ENCODE results near the gene NQO1.
"Not testable (repeated sequence)": the region's sequence is repeated elsewhere in the genome, so short reads cannot be mapped to it uniquely, and the experiment has no call there.

Gene NQO1

GRCh38 chr16:69726313-69727060, at the start of gene NQO1:
Gene NQO1 (minus strand): TSS chr16:69726560. CDS start chr16:69726439, 121 bp downstream.
- peak; percentile 98 for DNase-seq

DNA sequence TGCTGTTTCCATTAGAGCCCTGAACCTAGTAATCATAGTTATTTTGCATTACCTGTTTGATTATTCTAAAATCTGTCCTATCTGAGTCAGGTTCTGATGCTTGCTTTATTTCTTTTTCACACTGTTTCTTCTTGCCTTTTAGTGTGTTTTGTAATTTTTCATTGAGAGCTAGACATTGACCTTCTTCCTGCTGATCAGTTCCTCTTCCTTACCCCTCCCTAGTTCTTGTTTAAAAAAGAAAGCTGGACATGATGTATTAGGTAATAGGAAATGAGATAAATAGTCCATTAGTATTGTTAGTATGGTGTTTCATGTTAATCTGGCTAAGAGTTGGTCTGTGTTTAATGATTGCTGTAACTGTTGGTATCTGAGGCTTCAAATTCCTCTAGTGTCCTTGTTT, 49.2 kb upstream of the NQO1 start:
- no peak for DNase-seq

DNA sequence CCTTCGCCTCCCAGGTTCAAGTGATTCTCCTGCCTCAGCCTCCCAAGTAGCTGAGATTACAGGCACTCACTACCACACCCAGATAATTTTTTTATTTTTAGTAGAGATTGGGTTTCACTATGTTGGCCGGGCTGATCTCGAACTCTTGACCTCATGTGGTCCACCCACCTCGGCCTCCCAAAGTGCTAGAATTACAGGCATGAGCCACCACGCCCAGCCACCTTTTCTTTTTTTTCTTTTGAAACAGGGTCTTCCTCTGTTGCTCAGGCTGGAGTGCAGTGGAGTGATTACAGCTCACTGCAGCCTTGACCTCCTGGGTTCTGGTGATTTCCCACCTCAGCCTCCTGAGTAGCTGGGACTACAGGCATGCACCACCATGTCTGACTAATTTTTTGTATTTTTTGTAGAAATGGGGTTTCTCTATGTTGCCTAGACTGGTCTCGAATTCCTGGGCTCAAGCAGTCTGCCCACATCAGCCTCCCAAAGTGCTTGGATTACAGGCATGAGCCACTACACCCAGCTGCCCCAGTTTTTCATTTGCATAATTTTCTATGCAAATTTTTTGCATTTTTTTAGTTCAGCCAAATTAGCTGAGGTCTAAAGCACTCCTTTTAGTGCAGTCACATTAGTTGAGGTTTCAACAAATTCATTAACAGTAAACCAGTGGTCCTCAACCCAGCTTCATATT, 47.0 kb upstream of the NQO1 start:
- no peak for DNase-seq

DNA sequence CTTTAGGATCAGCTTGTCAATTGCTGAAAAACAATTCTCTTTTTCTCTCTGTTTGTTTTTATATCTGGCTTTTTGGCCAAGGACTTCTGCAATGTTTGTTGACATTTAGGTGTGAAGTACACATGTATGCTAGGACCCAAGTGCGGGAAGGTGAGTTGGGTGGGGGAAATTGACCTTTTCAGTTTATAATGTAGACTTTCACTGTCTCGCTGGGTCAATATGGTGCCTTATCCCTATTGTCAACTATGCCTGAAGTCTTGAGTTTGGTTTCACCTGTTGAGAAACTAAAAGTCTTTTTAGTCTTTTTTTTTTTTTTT, 45.2 kb upstream of the NQO1 start:
- no peak for DNase-seq

DNA sequence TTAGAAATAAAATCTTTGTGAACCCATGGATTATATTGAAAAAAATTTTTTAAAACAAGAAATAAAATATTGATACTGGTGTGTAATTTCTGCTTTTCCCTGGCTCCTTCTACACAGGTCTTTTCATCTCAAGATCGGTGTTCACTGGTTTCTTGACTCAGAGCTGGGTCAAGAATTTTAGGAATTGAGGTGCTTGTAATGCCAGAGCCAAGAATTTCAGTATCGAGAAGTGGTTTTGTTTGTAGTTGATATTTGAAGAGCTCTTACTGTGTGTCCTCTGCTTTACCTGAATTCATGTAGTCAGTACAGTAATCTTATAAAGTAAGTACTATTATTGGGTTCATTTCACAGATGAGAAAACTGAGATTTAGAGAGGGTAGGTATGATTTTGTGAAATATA, 43.0 kb upstream of the NQO1 start:
- DNase-seq, result no peak

- no peak for DNase-seq
Measured at GRCh38 chr16:69768666-69769065, 42.3 kb upstream of the NQO1 start.

DNA sequence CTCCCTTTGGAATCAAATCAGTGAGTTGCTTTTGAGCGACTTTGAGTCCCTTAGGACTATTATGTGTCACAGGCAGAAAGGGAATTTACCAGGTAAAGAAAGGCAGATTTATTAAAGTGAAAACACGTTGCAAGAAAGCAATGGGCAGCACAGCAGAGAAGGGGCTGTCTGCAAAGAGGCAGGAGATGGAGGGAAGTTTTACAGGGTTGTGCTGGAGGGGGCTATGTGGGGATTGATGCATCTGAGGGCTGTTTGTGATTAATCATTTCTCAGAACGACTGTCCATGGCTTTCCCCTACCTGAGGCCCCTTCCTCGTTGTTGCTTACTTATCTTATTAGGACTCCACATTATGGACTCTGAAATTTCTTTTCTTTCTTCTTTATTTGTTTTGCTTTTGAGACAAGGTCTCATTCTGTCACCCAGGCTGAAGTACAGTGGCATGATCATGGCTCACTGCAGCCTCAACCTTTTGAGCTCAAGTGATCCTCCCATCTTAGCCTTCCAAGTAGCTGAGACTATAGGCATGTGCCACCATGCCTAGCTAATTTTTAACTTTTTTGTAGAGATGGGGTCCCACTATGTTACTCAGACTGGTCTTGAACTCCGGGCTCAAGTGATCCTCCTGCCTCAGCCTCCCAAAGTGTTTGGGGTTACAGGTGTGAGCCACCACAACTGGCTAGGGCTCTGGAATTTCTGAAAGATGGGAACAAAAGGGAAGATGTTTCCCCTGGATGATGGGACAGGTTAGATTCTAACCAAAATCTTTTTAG, 41.3 kb upstream of the NQO1 start:
- no peak for DNase-seq

GRCh38 chr16:69763599-69763942, 37.2 kb upstream of the NQO1 start:
- DNase-seq, result no peak

DNA sequence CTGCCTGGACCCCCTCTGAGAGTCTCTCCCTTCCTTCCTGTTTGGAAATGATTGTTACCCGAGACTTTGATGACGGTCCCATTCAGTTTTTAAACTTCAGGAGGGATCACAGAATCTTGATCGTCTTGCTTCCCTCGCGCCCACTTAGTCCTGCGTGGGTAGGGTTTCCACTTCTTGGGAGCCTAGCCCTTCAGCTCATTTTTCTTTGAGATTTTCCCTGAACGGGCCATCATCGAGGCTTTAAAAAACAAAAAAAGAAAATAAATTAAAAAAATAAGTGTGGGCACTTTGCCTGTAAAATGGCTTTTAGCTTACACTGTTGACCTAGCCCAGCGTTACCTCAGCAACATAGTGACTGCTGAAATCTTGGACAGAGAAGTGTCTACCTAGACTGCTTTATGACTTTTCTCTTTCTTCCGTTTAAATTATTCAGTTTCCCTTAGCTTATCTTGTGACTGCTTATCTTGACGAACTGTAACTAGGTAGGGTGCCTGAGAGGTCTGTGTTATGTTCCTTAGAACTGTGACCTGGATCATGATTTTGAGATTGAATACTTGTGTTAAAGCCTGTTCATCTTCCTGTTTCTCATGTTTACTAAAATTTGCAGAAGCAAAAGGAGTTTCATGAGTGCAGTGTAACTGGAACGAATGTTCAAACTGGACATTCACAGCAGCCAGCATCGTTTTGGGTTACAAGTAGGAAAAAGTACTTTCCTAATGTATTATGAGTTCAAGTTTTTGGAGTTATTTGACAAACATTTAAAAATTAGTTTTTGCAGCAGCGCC, 36.6 kb upstream of the NQO1 start:
- DNase-seq, result peak; percentile 70

DNA sequence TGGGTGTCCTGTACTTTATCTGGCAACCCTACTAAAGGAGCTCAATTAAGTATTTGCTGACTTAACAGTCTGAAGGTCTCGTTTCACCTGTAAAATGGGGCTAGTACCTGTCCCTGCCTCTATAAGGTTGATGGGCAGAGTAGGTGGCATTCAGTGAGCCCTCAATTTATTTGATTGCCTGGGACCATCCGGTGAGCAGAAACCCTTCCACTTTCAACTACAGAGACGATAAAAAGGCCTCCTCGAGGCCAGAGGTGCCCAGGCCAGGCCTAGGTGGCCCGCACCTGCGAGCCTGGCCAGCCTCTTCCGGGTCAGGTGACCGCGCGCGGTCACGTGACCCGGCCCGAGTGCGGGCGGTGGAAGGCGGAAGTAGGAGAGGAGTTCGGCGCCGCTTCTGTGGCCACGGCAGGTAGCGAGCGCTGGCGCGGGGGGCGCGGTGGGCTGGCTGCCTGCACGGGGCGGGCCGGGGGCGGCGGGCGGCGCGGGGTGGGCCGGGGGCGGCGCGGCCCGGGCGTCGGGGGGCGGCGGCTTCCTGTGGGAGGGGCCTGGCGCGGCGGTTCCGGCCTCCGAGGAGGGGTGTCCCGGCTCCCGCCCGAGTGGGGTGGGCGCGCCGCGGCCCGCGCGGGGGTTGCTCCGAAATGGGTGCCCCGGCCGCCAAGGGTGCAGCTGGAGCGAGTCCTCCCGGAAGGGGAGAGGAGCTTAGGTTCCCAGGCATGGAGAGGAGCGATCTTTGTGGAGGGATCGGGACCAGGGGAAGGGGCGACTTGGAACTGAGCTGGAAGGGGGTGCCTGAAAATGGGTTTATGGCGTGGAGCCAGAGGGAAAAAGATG, 35.8 kb upstream of the NQO1 start, which contains the start of gene WWP2:
Gene WWP2 (plus strand): TSS at position 350 of the 831 bp plus-strand sequence. CDS start 24,679 bp downstream, outside the sequence.
- DNase-seq, result peak; percentile 92

- DNase-seq, result not testable (repeated sequence)
Measured at GRCh38 chr16:69757375-69757774, 31.0 kb upstream of the NQO1 start.

DNA sequence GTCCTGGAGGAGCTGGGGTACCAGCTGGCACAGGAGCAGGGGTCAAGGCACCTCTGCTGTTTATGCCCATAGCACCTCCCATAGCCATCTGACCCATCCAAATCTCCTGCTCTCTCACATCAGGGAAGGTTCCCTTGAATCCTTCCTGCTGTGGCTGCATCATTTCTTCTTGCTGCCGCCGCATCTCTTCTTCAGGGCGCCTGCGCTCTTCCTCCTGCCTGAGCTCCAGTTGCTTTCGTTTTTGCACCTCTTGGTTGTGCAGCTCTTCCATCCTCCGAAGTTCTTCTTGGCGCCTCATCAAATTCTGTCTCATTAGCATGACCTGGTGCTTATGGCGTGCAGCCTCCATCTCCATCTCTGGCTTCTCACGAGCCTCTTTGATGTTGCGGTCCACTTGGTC, 30.3 kb upstream of the NQO1 start:
- no peak for DNase-seq

GRCh38 chr16:69754469-69755310, 28.3 kb upstream of the NQO1 start, which contains the start of gene NOB1:
Gene NOB1 (minus strand): TSS chr16:69754926. CDS start chr16:69754910, 16 bp downstream.
- peak; percentile 98 for DNase-seq

GRCh38 chr16:69754143-69754468, 27.7 kb upstream of the NQO1 start:
- DNase-seq, result no peak

DNA sequence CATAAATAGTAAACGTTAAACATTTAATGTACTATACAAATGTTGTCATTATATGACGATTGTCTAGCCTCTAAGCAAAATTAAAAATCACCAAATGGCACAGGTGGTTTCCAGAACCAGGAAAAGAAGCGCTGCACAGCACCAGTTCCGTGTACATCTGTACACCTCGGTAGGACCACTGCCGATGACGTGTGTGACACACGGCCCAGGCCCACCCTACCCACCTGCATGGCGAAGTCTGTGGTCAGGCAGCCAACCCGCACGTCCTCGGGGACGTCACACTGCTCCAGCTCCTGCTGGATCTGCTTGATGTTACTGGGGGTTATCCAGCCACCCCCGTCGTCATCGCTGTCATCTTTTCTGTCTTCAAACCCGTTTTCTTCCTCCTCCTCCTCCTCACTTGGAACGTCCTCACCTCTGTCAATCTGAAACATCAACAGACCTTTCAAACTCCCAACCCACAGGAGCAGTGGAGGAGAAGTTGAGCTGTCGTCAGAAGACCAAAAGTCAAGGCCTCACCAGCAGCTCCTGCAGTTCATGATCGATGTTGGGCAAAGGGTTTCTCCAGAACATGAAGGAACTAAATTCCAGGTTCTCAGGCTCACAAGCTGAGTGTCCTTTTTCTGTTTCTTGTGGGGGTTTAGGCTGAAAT, 22.5 kb upstream of the NQO1 start:
- DNase-seq, result no peak

GRCh38 chr16:69747115-69747514, 20.8 kb upstream of the NQO1 start:
- no peak for DNase-seq

DNA sequence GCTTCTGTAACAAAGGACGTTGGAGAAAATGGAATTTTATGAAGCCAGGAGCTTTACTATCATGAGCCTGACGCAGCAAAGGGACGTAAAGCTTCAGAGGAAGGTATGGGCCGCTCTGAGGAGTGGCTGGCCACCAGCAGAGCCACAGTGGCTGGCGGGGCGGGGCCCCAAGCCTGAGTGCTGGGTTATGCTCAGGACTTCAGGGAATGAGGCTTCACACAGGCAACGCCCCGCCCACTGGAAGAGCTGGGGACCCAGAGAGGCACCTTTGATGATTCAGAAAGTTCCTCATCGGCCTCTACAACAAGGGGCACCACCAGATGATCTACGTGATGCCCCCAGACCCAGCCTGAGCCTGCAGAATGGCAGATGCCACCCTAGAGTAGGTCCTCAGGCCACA, 19.6 kb upstream of the NQO1 start:
- DNase-seq, result no peak

DNA sequence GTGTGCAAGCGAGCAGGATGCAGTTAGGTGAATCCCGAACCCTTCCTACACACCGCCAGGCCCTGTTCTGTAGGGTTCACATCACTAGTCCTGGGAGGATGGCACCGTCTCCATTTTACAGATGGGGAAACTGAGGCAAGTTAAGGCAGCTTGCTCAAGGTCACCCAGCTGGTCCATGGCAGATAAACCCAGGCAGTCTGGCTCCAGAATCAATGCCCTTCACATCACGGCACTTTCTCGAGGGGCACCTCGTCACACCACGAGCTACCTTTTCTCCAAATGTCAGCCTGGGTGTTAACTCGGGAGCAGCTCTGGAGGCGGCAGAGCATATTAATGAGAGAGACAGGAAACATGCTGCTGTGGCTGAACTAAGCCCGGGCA, 18.9 kb upstream of the NQO1 start:
- DNase-seq, result no peak

DNA sequence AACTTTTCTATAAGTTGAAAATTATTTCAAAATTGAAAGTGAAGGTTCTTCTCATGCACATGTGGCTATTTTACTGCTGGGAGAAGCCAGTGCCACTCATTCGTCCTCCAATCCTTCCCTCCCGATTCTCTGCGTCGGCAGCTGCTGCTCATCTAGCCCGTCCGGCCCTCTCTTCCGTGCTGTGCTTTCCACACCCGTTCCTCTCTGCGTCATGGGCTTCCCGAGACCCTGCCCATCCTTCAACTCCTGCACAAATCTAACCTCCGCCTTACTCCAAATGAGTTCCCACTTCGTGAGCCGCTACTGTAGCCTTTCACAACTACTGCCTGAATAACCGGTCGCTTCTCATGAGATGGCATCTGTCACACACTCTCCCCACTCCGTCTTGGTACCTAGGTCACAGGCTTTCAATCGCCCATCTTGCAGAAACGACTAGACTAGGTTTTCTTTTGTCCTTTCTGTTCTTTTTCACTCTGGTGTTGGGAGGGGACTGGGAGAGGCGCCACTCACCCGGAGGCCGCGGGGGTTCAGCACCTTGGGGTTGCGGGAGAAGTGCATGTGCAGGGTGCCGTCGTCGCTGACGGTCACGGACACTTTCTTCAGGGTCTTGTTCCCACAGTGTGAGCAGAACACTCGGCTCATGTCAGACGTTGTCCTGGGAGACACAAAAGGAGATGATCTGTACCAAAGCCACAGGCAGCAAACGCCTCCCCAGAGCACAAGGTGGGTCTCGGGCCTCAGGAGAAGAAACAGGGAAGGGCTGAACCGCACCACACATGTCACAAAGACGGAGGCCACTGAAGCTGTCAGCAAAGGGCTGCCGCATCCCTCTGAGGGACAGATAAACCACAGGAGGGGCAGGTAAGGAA, 18.2 kb upstream of the NQO1 start:
- no peak for DNase-seq

All from hematopoietic multipotent progenitor cell treated with erythropoietin and hydrocortisone succinate and interleukin-3 and kit ligand, for 4 days (in vitro differentiated cells).